ENCODE measurements around the gene GRM8. TPM values are rescaled to one million over a fixed set of nuclear protein-coding genes. Genes with fewer than 3 reads are reported as not detected.

GRM8 gene
- total and polyA plus RNA-seq, 8 donors: 0.26 to 0.75 (median 0.44) TPM; not detected in 2

- TF ChIP-seq CTCF (IDR thresholded peaks at IDR 0.05): no peak
- intact Hi-C loops (cut with DNase I): no loop called here
- no peaks in the 10 kb centered on the region for H3K4me1 ChIP-seq
- H3K9me3 ChIP-seq: no peaks in the 10 kb centered on the region
- no peak overlapping the region for H3K27ac ChIP-seq
- no peak for ATAC-seq
- no peak overlapping the region for H3K4me3 ChIP-seq
- peaks cover 0 to 12% of the 10 kb centered on the region in 2 donors for H3K27me3 ChIP-seq
- no peak for DNase-seq
- no peaks in the 10 kb centered on the region for H3K36me3 ChIP-seq
Measured at GRCh38 chr7:127207230-127207629, 45.5 kb downstream of the GRM8 start.

GRCh38 chr7:127194571-127194970 lies 58.2 kb downstream of the GRM8 start:
- H3K9me3 ChIP-seq: no peaks in the 10 kb centered on the region
- no peaks in the 10 kb centered on the region for H3K36me3 ChIP-seq
- no peak overlapping the region for H3K27ac ChIP-seq
- no peak for DNase-seq
- intact Hi-C loops (cut with DNase I): no loop called here
- H3K27me3 ChIP-seq: peaks cover 0 to 4% of the 10 kb centered on the region in 2 donors
- no peak for TF ChIP-seq CTCF (IDR thresholded peaks at IDR 0.05)
- ATAC-seq: no peak
- H3K4me1 ChIP-seq: no peaks in the 10 kb centered on the region
- no peak overlapping the region for H3K4me3 ChIP-seq

DNA sequence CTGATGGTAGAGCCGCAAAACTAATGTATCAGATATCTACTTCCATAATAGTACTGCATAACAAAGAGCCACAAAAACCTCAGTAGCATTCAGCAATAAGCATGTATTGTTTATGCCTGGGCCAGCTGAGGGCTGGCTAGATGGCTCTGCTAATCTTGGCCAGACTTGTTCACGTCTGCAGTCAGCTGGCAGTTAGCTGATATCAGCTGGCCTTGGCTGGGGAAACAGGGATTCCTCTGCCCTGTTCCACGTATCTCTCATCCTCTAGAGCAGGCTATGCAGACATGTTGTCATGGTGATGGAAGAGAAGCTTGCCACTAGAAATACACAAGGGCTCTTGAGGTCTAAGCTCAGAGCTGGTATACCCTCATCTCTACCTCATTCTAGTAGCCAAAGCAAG lies 62.9 kb downstream of the GRM8 start:
- Histone ChIP-seq H3K4me3 (no peak overlapping the region), H3K36me3 (no peaks in the 10 kb centered on the region), H3K27me3 (peaks cover 0 to 4% of the 10 kb centered on the region in 2 donors), H3K27ac (no peak overlapping the region), H3K9me3 (no peaks in the 10 kb centered on the region), H3K4me1 (no peaks in the 10 kb centered on the region)
- intact Hi-C loops (cut with DNase I): no loop called here
- DNase-seq (no peak), ATAC-seq (no peak)
- TF ChIP-seq CTCF (IDR thresholded peaks at IDR 0.05): no peak

- no peak for ATAC-seq
- intact Hi-C loops (cut with DNase I): no loop called here
Measured at GRCh38 chr7:127189074-127189473, 63.7 kb downstream of the GRM8 start.

DNA sequence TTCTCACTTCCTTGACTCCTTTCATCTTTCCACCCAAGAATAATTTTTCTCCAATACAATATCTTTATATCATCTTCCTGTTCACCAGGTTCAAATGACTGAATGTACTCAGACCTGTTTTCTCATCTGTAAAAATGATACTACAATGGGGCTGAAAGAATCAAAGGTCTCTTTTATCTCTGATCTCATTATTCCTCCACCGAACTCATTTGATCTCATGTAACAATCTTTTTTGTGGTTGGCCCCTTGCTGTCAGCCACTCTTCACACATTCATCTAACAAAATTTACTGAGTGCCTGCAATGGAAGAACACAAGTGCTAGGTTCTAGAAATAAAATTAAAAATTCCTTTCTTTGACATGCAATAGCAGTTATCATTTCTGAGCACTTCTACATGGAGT lies 65.0 kb downstream of the GRM8 start:
- intact Hi-C loops (cut with DNase I): no loop called here

More at GRCh38 chr7:127189074-127189473, 63.7 kb downstream of the GRM8 start:
- no peak for TF ChIP-seq CTCF (IDR thresholded peaks at IDR 0.05)
- Histone ChIP-seq H3K36me3 (no peaks in the 10 kb centered on the region), H3K9me3 (no peaks in the 10 kb centered on the region), H3K4me1 (no peaks in the 10 kb centered on the region), H3K27me3 (peaks cover 0 to 4% of the 10 kb centered on the region in 2 donors), H3K27ac (no peak overlapping the region), H3K4me3 (no peak overlapping the region)
- no peak for DNase-seq

More for the DNA sequence above, 65.0 kb downstream of the GRM8 start:
- H3K9me3 ChIP-seq: no peaks in the 10 kb centered on the region
- no peaks in the 10 kb centered on the region for H3K4me1 ChIP-seq
- no peak overlapping the region for H3K4me3 ChIP-seq
- TF ChIP-seq CTCF (IDR thresholded peaks at IDR 0.05): no peak
- H3K36me3 ChIP-seq: no peaks in the 10 kb centered on the region
- H3K27ac ChIP-seq: no peak overlapping the region
- ATAC-seq (no peak), DNase-seq (no peak)
- no peaks in the 10 kb centered on the region for H3K27me3 ChIP-seq
